ENCODE data around the gene CNTN1.

GRCh38 chr12:41034686-41035085 is 342.4 kb downstream of the CNTN1 start:
- TF ChIP-seq CTCF (IDR thresholded peaks at IDR 0.05 in 2 of 3, conservative IDR thresholded peaks at IDR 0.05 in 1 of 3; ENCODE audit: control insufficient read depth in 2 of 3, extremely low read depth in 1 of 3, insufficient read depth in 1 of 3, low read depth in 3 of 3, low read length in 3 of 3) (no peak), SMAD1 (IDR thresholded peaks at IDR 0.05; ENCODE audit: low read depth, partially characterized antibody) (no peak), POLR2A (IDR thresholded peaks at IDR 0.05; ENCODE audit: low read depth, low read length) (no peak), ETV6 (conservative IDR thresholded peaks at IDR 0.05 in 1 of 2, IDR thresholded peaks at IDR 0.05 in 1 of 2; ENCODE audit: borderline replicate concordance in 1 of 2, low read depth in 1 of 2) (no peak), HSF1 (IDR thresholded peaks at IDR 0.05; ENCODE audit: low read depth, low read length) (no peak), ZBTB4 (CRISPR knock-in tag; IDR thresholded peaks at IDR 0.05) (no peak), EZH2 (IDR thresholded peaks at IDR 0.05; ENCODE audit: borderline replicate concordance, control insufficient read depth, low read depth, low read length) (no peak)
